HG02678 (cell line): ENCODE measurements around the gene LYPD6B.
A peak's percentile ranks its signal among the peaks of the same experiment; 100 is the strongest.

ENCODE experiments used
- ATAC-seq: cut with Tn5 transposase; IDR thresholded peaks from one replicate; pipeline ENCODE4 v1.9.1; 2021; ENCODE audit warnings: mild to moderate bottlenecking, moderate library complexity; ENCODE audit not compliant: unreplicated experiment

LYPD6B gene

GRCh38 chr2:149104221-149104620 is 65.7 kb downstream of the LYPD6B start:
- ATAC-seq = no peak

DNA sequence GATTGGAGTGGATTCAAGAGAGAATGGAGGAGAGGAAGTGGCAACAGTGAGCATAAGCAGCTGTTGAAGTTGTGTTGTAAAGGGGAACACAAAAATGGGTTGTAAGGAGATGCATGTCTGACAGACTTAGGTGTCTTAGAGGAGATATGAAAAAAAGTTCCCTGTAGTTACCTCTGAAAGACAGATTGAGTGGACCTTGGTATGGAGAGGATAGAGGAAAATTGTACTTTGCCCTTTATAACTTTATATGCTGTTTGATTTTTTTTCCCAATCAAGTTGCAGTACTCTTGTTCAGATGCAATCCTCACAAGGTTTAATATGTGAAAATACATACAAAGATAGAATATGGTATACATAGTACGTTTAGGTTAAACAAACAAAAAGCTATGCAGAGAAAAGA is 73.6 kb downstream of the LYPD6B start:
- no peak for ATAC-seq

DNA sequence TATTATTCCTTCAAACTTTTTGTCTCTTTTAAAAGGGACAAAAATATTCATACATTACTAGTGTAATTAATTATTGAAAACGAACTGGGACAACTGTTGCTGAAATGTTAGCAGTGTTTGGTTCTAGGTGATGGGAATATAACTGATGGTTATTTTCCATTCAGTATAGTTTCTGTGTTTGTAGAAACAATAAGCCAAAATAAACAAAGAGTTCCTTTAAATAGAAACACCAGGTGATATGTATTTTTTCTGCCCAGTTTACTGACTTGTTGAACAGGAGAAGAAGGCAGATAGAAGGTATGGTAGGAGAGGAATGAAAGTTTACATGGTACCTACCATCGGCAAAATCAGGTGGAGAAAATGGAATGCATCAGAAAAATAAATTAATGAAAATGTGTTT is 74.2 kb downstream of the LYPD6B start:
- no peak for ATAC-seq

- no peak for ATAC-seq
These were observed 77.3 kb downstream of the LYPD6B start for GRCh38 chr2:149115781-149116180.

- no peak for ATAC-seq
These were observed 80.9 kb downstream of the LYPD6B start for GRCh38 chr2:149119368-149119767.

GRCh38 chr2:149122516-149122915 is 84.0 kb downstream of the LYPD6B start:
- ATAC-seq = no peak

DNA sequence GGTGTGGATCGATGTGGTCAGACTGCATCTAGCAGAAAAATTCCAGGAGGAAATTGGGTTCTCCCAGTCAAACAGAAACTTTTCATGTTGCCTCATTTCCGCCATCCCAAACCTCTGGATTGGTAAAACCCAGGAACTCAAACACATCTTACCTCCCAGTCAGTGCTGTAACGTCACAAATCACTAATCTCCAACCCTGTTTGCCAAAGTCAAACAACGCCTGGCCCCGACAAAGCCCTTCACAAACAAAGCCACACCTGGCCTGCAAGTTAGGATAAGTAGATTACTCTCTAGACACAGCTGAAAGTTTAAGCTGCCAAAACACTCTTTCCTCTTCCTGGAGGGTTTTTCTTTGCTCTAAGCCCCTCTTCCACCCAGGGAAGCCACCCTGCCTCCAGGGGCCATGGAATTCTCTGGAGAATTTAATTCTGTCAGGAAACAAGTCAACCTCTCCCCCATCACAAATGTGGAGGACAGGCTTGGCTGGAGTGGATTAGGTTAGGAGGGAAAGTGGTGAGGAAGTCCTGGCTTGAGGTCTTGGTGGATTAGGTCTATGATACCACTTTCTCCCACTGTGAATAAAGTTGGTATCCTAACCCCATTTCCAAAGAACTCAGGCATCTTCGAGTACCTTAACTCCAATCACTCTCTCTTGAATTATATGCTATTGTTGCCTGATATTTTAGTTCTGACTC is 86.7 kb downstream of the LYPD6B start:
- no peak for ATAC-seq

- no peak for ATAC-seq
These were observed 90.9 kb downstream of the LYPD6B start for GRCh38 chr2:149129433-149129832.

DNA sequence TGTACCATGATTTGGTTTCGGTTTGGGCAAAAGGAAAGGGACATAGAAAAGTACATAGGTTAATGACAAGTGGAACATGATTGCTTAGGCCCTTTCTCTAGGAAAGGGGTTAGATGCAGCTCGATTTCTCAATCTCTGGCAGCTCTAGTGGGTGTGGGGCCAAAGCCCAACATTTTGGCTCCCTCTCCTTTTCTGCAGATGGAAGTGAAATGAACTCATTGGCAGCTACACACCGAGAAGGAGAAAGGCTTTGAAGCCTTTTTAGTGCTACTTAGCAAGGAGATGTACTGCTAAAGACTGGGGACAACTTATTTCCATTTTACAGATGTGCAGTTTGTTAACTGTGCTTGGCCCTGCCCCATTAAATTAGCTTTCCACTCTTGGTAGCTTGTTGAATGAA is 93.8 kb downstream of the LYPD6B start:
- no peak for ATAC-seq

GRCh38 chr2:149132901-149133300 is 94.4 kb downstream of the LYPD6B start:
- no peak for ATAC-seq

DNA sequence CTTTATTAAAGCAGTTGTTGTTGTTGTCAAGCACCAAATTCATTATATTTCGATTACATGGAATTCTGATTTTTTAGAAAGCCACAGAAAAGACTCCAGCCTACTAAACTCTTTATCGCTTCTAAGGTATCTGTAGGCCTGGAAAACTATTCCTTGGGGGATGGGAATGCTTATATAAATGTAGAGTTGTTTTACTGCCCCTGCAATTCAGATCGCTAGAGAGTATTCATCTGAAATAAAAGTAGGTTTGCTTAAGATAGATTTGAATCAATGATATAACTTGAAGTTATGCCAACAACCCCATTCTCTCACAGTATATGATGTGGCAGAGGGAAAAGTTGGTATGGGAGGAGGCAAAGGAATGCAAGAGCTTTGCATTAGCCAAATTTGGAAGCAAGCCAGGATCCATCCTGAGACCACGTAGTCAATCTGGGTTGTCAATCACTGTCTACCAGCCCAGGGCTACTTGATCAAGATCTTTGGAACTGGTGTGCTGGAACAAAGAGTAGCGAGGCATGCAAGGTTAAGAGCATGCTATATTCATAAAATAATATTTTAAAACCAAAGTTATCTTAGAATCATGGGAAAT is 95.9 kb downstream of the LYPD6B start:
- ATAC-seq = no peak

DNA sequence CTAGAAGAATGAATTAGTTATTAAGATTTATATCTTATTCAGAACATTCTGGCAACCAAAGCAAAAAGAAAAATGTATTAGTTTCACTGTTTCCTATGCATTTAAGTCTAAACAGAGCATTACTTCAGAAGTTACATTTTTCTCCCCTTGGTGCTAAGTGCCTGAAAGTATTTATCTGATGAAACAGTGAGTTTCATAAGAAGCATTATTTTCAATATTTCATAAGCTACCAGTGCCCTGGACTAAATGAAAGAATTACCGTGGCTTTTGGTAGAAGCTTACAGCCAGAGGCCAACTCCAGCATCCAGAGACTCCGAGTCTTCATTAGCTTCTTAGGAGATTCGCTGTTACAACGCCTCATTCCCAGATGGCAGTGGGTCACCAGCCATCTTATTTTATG is 97.6 kb downstream of the LYPD6B start:
- ATAC-seq = no peak

GRCh38 chr2:149141046-149141445 is 102.5 kb downstream of the LYPD6B start:
- ATAC-seq = no peak

GRCh38 chr2:149143734-149144133 is 105.2 kb downstream of the LYPD6B start:
- ATAC-seq = no peak

GRCh38 chr2:149145314-149146295 is 107.1 kb downstream of the LYPD6B start:
- peak; percentile 57 for ATAC-seq

DNA sequence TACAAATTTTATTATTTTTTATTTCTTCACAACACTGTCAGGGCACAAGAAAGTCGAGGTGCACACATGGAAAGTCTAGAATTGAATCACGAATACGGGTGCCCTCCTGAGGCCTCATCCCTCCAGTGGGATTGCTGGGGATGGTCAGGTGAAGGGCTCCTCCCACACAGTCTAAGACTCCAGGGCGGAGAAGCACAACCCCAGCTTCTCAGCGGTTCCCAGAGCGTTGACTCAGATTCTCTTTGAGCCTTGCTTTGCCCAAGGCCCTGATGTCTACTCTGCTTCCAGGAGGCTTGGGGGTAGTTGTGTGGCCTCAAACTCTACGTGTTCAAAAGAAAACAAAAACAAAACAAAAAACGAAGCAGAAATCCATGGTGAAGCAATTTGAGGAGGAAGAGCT is 108.4 kb downstream of the LYPD6B start:
- no peak for ATAC-seq

GRCh38 chr2:149148194-149149006 is 109.9 kb downstream of the LYPD6B start:
- no peak for ATAC-seq

DNA sequence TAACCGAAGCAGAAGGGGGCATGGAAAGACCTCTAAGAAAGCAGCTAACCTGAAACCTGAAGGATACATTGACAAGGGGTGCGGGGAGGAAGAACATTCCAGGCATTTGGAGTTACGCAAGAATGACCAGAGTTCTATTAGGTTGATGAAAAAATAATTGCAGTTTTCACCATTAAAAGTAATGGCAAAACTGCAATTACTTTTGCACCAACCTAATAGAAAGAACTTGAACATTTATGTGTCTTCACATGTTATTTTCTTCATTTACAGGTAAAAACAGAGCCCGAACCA is 110.5 kb downstream of the LYPD6B start:
- ATAC-seq = no peak

DNA sequence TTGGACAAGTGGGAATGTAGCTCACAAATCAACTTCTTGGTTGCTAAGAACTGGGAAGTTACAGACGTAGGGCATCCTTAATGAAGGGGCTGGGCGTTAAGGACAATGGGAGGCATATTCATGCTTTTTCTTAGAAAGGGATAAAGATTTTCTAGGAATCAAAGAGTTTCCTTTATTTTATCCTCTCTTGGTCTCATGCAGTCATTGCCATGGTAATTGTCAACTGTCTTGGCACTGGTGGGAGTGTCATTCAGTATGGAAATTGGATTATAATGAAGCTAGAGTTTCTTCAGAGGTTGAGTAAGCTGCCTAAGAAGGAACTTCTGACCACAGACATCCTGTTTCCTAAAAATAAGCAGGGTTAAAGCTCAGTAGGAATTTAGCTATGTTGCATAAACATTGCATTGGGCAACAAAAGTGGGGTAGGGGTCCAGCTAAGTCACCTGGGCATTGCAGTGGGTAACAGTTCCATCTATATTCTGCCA is 114.0 kb downstream of the LYPD6B start:
- ATAC-seq = no peak

- no peak for ATAC-seq
These were observed 116.9 kb downstream of the LYPD6B start for GRCh38 chr2:149155196-149155969.
